HG03575 (cell line): ENCODE results near the gene ARHGEF28.

ENCODE experiments used
- ATAC-seq: cut with Tn5 transposase; IDR thresholded peaks from one replicate; pipeline ENCODE4 v1.9.1; 2021; ENCODE audit not compliant: unreplicated experiment, insufficient number of reproducible peaks, low FRiP score; ENCODE audit errors: extremely low read depth

Gene ARHGEF28

DNA sequence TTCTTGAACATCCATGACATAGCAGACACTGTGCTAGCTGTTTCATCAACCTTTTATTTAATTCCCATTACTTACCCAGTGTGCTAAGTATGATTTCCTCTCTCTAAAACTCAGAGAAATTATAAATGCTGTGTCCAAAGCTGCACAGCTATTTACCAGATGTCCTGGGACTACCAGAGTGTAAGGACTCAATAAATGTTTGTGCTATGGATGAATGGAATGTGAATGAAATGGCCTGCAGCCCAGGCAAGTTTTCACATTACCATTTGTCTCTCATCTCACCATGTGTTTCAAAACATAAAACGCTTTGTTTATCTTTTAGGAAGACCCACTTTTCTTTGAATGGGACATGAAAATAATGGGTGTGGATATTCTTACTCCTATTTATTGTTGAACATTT lies 96.2 kb downstream of the ARHGEF28 start:
- ATAC-seq, result no peak

DNA sequence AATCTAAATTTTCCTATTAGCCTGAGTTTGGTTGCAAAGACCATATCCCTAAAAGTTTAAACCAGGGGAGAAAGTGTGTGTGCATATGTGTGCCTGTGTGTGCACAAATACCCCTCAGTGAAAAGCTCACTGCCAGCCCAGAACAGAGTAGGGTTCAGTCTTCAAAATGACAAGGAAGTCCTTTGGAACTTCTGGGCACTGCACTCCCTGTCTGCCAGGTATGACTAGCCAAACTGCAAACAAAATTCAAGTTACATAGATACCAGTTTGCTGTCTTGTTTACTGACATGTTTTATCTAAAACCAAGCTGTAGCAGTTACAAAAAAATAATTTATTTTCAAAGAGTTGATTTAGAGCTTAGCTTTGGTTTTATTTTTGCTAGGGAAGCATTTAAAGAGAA lies 100.1 kb downstream of the ARHGEF28 start:
- no peak for ATAC-seq

DNA sequence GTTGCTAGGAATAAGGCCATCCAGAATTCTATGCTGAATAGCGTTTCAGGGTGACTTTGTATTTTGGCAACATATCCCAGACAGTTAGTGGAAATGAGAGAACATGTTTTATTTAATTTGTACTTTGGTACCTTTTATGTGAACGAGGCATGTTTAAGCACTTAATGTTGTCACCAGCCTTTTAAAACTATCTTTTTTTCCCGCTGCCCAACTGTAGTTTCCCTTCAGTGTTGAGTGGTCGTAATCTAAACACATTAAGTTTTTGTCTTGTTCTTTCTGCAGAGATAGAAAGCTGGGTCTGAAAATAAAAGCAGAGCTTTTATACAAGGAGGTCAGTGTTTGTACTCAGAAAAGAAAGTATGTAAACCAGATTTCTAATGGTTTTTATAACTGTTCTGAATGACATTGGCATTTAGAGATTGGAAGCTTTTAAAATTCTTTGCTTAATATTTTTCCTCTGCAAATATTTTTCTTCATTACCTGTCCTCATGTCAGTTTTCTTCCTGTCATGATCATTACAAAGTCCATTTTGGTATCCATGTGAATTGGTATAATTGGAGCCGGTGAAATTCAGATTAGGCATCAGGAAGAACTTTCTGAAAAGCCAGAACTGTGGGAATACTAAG lies 100.7 kb downstream of the ARHGEF28 start:
- no peak for ATAC-seq

DNA sequence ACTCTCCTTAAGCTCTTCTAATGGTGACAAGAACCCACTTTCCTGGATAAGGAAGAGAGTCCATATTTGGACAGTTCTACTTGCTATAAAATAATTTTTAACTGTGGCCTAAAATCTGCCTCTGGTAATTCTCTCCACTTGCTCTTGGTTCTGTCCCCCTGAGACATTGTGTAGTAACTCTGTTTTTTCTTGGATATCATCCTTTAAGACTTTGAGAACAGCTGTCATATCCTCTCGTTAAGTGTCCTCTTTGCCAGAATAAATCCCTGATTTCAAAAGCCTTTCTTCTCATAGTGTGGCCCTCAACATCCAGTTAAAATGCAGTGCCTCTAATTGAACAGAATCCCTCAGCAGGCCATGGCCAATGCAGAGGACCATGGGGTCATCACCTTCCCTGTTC lies 101.5 kb downstream of the ARHGEF28 start:
- no peak for ATAC-seq

DNA sequence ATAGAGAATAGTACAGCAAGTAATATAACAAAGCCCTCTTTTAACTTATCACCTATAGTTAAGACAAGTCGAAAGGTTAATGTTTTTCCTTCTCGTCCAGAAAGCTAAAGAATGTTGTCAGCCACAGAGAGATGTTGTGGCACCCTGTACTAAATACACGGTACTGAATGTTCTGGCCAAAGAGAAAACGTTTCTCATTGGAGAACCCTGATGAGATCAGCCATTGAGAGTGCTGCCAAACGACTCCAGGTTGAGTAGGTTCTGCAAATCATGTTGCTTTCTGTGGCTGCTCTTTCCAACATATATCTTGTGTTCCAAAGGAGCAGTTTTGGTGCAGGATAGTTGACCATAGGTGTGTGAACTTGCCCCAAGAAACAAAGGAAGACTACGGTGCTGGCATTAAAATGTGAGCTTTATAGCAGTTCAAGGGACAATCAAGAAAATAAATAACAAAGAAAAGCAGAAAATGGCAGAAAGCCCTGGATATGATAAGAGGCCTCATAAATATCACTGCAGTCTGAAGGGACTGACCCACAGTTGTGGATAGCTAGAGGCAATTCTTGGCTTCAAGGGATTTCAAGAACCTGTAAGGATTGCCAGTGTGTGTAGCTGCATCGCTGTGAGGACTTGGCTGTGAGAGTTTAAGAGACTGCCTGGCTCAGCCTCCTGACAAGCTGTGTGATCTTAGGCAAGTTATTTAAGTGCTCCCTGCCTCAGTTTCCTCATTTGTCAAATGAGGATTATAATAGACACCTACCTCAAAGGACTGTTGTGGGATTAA lies 102.7 kb downstream of the ARHGEF28 start:
- no peak for ATAC-seq

DNA sequence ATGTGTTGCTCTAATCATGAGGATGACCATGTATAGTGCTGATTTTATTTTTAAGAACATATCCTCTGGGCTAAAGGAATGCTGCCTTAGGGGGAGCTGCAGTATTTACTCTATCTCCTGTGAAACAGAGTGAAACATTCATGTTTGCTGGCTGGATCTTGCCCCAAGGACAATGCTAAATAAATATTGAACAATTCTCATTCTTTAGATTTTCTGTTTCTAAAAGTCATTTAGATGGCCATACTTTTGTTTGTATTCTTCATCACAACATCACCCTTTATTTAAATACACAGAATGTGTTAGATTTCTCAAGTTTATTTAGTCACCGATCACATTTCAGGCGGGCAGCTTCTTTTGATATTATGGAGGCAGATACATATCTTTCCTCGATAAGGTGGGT lies 103.3 kb downstream of the ARHGEF28 start:
- no peak for ATAC-seq

DNA sequence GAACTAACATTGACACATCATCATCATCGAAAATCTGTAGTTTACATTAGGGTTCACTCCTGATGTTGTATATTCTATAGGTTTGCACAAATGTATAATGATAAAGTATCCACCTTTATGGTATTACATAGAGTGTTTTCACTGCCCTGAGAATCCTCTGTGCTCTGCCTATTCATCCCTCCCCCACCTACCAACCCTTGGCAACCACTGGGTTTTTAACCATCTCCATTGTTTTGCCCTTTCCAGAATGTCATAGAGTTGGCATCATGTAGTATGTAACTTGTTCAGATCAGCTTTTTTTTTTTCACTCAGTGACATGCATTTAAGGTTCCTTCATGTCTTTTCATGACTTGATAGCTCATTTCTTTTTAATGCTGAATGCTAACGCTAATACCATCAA lies 106.0 kb downstream of the ARHGEF28 start:
- ATAC-seq, result no peak

DNA sequence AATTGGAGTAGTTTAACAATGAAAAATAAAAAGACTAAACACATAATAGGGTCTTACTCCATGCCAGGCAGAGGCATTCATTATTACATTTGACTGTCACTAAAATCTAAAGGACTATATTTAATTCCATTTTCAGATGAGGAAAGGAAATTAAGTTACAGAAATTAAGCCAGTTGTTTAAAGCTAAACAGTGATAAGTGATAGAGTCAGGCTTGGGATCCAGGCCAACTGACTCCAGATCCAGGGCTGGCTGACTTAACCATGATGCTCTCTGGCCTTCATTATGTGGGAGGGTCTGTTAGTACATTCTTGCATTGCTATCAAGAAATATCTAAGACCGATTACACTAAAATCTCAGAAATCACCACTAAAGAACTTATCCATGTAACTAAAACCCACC lies 107.2 kb downstream of the ARHGEF28 start:
- no peak for ATAC-seq

DNA sequence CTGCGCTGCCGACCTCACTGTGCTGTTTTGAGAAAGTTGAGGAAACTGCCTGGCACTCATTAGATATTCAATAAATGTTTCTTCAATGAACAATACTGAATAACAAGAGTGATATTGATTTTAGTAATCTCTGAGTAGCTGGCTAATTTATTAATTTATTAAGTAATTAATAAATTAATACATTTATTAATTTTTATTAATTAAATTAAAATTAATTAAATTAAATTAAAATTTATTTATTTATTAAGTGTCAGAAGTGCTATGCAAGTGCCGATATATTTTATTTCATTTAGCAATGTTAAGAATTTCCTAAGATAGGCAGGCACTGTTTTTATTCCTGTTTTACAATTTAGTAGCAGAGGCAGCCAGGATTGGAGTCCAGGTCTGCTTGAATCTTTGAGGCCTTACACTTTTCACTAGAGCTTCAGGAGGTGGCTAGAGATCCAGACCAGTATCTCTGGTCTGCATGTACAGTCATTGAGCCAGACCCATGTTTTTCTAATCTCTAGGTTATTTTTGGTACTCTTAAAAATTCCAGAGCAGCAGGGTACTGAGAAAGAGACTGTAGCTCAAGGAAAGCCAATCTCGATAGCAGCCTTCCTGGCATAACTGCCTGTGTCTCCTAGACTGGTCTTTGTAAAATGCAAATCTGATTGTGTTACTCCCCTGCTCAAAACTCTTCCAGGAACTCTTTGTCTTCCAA lies 109.2 kb downstream of the ARHGEF28 start:
- ATAC-seq, result no peak

DNA sequence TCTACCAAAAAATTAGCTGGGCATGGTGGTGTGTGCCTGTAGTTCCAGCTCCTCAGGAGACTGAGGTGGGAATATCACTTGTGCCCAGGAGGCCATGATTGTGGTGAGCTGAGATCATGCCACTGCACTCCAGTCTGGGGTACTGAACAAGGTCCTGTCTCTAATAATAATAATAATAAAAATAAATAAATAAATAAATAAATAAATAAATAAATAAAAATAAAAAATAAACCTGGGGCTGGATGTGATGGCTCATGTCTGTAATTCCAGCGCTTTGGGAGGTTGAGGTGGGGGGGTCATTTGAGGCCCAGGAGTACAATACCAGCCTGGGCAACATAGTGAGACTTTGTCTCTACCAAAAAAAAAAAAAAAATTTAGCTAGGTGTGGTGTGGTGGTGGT lies 113.7 kb downstream of the ARHGEF28 start:
- no peak for ATAC-seq

DNA sequence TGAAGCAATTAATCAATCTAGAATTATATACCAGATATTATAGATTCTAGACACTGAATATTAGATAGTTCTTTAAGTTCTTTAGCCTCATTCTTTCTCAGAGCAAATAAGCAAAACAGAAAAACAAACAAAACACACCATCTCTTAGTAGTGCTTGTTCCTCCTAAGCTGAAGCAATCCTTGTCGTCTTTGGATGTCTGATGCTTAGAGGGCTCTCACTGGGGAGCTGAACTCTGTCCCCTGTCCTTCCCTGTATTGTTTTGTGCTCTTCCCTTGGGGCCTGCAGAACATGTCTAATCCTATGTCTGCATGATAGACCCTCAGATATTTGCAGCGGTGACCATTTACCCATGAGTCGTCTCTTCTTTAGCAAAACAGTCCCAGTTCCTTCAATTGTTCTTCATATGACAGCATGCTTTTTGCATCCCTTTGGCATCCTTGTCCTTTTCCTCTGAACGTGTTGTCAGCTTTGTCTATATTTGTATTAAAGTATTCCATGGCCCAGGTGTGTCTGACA lies 114.3 kb downstream of the ARHGEF28 start:
- no peak for ATAC-seq

DNA sequence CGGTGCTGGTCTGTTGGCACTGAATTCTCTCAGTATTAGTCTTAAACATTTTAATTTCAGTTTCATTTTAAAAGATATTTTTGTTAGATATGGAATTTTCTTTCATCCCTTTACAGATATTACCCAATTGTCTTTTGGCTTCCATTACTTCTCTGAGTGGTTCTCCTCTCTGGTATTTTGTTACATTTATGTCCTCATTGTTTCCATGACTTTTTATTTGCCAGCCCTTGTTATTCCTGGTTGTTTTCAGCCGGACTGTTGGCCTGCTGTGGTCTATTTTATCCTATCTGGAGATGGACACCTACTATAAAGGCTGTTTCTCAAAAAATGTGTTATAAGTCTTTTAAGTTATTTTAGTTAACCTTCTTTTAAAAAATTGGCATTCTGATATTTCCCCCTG lies 117.2 kb downstream of the ARHGEF28 start:
- ATAC-seq, result no peak

DNA sequence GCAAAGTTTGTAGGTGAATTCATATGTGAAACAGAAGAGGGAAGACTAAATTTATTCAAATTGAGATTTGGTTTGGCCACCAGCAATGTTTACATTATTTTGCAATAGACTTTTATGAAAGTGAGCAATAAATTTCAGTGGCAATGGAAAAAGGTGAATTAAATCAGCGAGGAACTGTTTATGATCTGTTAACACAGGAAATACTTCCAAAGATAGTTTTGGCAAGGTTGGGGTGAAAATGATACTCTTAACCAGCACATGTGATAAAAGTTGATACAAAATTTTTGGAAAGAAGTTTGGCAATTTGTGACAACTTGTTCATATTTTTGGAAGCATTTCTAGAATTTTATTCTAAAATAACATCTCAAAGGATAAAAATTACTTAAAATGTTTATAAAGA lies 119.8 kb downstream of the ARHGEF28 start:
- ATAC-seq, result no peak

DNA sequence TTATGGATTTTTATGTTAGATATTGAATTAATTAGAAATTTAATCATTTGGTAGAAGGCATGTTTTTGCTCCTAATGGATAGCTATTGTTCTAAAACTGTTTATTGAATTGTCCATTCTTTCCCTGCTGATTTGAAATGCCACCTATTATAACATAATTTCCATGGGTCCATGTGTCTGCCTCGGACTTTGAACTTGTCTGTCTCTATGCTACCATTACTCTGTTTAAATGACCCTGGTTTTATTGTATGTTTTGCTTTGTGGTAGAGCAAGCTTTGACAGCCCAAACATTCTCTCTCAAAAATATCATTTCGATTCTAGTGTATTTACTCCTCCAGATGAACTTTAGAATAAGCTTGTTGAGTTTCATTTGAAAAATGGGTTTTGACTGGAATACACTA lies 120.6 kb downstream of the ARHGEF28 start:
- ATAC-seq, result no peak

DNA sequence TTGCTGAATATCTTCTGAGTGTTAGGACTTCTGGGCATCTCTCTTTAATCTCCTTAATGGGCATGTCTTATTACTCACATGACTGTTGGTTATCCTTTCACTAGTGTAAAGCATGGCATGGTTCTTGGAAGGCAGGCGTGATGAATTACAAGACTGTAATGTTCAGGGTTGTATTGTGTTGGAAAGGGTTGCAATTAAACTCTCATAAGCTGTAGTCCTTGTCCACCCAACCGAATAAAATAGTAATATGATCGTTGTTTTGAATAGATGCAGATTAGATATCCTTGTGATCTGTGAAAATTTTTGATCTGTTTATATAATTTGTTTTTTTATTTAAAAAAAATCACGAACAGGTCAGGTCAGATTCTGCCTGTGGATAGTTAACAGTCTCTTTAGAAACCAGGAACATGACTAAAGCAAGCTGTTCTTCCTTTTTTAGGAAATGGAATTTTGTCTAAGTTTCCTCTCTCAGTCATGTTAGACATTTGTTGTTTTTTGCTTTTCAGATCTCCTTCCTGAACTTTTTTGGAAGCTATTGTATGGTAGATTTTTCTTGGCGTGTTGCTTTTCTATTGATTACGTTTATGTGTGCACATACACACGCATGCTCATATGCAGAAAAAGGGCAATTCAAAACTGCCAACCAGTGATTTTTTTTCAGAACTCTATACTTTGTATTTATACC lies 121.8 kb downstream of the ARHGEF28 start:
- ATAC-seq, result no peak

DNA sequence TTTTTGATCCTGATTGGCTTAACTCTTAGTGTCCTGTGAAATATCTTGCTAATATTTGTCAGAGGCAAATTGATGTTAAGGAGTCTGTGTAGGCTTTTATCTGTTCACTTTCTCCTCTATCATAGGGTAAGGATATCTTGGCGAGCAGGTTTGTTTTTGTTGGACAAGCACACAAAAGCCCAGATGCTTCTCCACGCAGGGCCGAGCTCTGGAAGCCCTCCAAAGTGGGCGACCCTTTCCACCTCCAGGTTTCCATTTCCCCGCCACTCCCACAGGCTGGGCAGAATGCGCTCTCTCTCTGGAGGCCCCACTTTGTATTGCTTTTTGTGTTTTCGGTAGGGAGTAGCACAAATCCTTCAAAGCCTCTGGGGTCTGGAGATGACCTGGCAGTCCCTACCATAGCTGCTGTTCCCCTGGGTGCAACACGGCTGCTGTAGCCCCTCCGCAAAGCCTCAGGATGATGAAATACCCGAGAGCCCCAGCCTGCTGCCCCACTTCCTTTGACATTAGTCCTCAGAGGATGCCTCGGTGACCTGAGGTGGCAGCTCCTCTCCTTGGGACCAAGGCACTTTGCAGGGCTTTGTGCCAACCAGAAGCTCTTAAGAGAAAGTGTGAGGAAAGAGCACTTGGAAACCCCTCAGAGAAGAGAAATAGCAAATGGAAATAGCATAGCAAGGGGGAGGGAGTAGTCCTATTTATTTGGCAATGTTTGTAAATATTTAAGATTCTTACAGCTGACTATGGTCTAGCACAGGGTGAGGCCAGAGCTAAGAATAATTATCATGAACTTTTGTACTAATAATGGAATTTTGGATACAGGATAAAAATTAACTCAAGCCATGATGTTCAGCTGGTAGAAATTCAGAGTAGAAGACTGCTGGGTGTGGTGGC lies 122.8 kb downstream of the ARHGEF28 start:
- ATAC-seq, result no peak

DNA sequence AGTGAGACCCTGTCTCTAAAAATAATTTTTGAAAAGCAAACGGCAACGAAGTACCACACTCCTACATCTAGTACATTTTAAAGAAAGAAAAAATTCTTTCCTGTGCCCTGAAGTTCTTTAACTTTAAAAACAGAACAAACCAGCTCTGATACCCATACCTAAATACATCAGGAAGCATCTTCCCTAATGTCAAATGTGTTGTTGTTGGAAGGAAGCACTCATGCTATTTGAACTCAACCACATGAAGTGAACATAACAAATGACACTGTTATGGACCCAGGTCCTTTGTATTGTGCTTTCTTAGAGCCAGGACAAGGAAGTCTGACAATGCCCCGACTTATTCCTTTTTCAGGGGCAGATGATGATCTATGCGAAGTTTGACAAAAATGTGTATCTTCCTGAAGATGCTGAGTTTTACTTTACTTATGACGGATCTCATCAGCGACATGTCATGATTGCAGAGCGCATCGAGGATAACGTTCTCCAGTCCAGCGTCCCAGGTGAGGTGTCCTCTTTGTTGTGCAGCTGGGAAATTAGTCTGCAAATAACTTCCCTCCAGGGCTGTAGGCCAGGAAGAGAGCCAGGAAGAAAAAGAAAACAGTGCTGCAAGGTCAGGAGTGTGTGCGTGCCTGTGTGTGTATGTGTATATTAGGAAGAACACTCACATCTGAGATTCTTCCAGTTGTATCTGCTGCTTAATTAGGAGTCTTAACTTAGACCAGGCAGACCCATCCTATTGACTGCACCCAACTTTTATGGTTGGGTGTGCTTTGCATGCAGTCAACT lies 123.7 kb downstream of the ARHGEF28 start:
- ATAC-seq, result no peak
